Iris pigment epithelial cell (primary cell): ENCODE measurements around the gene TNFRSF17.
"Not testable (repeated sequence)": the region's sequence is repeated elsewhere in the genome, so short reads cannot be mapped to it uniquely, and the experiment has no call there.

ENCODE experiments used
- DNase-seq: peaks from one replicate; pipeline ENCODE4 v3.0.0-alpha.2; 2011; ENCODE audit warnings: low read depth

TNFRSF17 gene

GRCh38 chr16:11964761-11965551, at the start of gene TNFRSF17:
TNFRSF17 (plus strand) TSS chr16:11965210; CDS start chr16:11965325, 115 bp downstream.
- DNase-seq = peak; percentile 39

- peak; percentile 99 for DNase-seq
These were observed 49.1 kb upstream of the TNFRSF17 start, which contains the start of gene GSPT1 for GRCh38 chr16:11915644-11916523. GSPT1 (minus strand) TSS chr16:11915956; CDS start chr16:11915720, 236 bp downstream.

- peak; percentile 51 for DNase-seq
These were observed 48.3 kb upstream of the TNFRSF17 start for GRCh38 chr16:11916524-11917285.

- DNase-seq = not testable (repeated sequence)
These were observed 41.0 kb upstream of the TNFRSF17 start for GRCh38 chr16:11924046-11924445.

GRCh38 chr16:11927350-11927749, 37.7 kb upstream of the TNFRSF17 start:
- not testable (repeated sequence) for DNase-seq

GRCh38 chr16:11941945-11942344, 23.1 kb upstream of the TNFRSF17 start, which contains the start of gene NPIPB2:
NPIPB2 (minus strand) TSS chr16:11942045; CDS start chr16:11942045, 0 bp downstream.
- DNase-seq = not testable (repeated sequence)

GRCh38 chr16:11946433-11946832, 18.6 kb upstream of the TNFRSF17 start:
- DNase-seq = no peak

GRCh38 chr16:11948819-11949218, 16.2 kb upstream of the TNFRSF17 start:
- DNase-seq = no peak

- DNase-seq = peak; percentile 44
These were observed 15.5 kb upstream of the TNFRSF17 start for GRCh38 chr16:11949527-11949926.

GRCh38 chr16:11950388-11950787, 14.6 kb upstream of the TNFRSF17 start:
- DNase-seq = no peak

GRCh38 chr16:11953576-11953975, 11.4 kb upstream of the TNFRSF17 start:
- DNase-seq = peak; percentile 19

GRCh38 chr16:11955713-11956123, 9.3 kb upstream of the TNFRSF17 start:
- peak; percentile 94 for DNase-seq

GRCh38 chr16:11956558-11956957, 8.5 kb upstream of the TNFRSF17 start:
- no peak for DNase-seq

GRCh38 chr16:11957591-11958395, 7.2 kb upstream of the TNFRSF17 start:
- DNase-seq = no peak

- DNase-seq = not testable (repeated sequence)
These were observed 2.6 kb upstream of the TNFRSF17 start for GRCh38 chr16:11962457-11962856.

- DNase-seq = not testable (repeated sequence)
These were observed 2.0 kb upstream of the TNFRSF17 start for GRCh38 chr16:11962978-11963377.

GRCh38 chr16:11963706-11964105, 1.3 kb upstream of the TNFRSF17 start:
- DNase-seq = no peak

GRCh38 chr16:11966173-11966572, 1.2 kb downstream of the TNFRSF17 start:
- no peak for DNase-seq

- DNase-seq = no peak
These were observed 2.3 kb downstream of the TNFRSF17 start for GRCh38 chr16:11967195-11967911.

GRCh38 chr16:11968577-11968976, 3.6 kb downstream of the TNFRSF17 start:
- no peak for DNase-seq
